GM19397 (cell line): ENCODE results near the gene COL5A1.
"Not testable (repeated sequence)": the region's sequence is repeated elsewhere in the genome, so short reads cannot be mapped to it uniquely, and the experiment has no call there.

Experiments used
- ATAC-seq: cut with Tn5 transposase; IDR thresholded peaks from one replicate; pipeline ENCODE4 v1.9.1; 2021; ENCODE audit warnings: mild to moderate bottlenecking, moderate library complexity; ENCODE audit not compliant: unreplicated experiment

COL5A1 gene

GRCh38 chr9:134690301-134690751 lies 48.7 kb downstream of the COL5A1 start:
- ATAC-seq = no peak

- no peak for ATAC-seq
These were observed 49.5 kb downstream of the COL5A1 start for GRCh38 chr9:134690946-134691694.

GRCh38 chr9:134691695-134692572 lies 50.3 kb downstream of the COL5A1 start:
- ATAC-seq = no peak

- no peak for ATAC-seq
These were observed 50.9 kb downstream of the COL5A1 start for GRCh38 chr9:134692573-134692860.

GRCh38 chr9:134693011-134693410 lies 51.4 kb downstream of the COL5A1 start:
- ATAC-seq = no peak

- no peak for ATAC-seq
These were observed 52.2 kb downstream of the COL5A1 start for GRCh38 chr9:134693641-134694367.

- ATAC-seq = no peak
These were observed 52.7 kb downstream of the COL5A1 start for GRCh38 chr9:134694368-134694665.

- no peak for ATAC-seq
These were observed 53.1 kb downstream of the COL5A1 start for GRCh38 chr9:134694714-134695113.

- ATAC-seq = no peak
These were observed 53.5 kb downstream of the COL5A1 start for GRCh38 chr9:134695144-134695543.

GRCh38 chr9:134696433-134696832 lies 54.8 kb downstream of the COL5A1 start:
- ATAC-seq = no peak

- no peak for ATAC-seq
These were observed 56.5 kb downstream of the COL5A1 start for GRCh38 chr9:134698111-134698510.

- no peak for ATAC-seq
These were observed 57.2 kb downstream of the COL5A1 start for GRCh38 chr9:134698587-134699342.

- ATAC-seq = no peak
These were observed 57.7 kb downstream of the COL5A1 start for GRCh38 chr9:134699343-134699740.

- no peak for ATAC-seq
These were observed 59.2 kb downstream of the COL5A1 start for GRCh38 chr9:134700636-134701350.

- no peak for ATAC-seq
These were observed 60.1 kb downstream of the COL5A1 start for GRCh38 chr9:134701581-134702259.

GRCh38 chr9:134702291-134702690 lies 60.7 kb downstream of the COL5A1 start:
- no peak for ATAC-seq

- ATAC-seq = not testable (repeated sequence)
These were observed 62.1 kb downstream of the COL5A1 start for GRCh38 chr9:134703730-134704114.

GRCh38 chr9:134704498-134704897 lies 62.9 kb downstream of the COL5A1 start:
- ATAC-seq = no peak

- no peak for ATAC-seq
These were observed 64.2 kb downstream of the COL5A1 start for GRCh38 chr9:134705786-134706185.

GRCh38 chr9:134706522-134706921 lies 64.9 kb downstream of the COL5A1 start:
- ATAC-seq = no peak
